Measurements from ENCODE around the gene ANKIB1.
"Not testable (repeated sequence)": the region's sequence is repeated elsewhere in the genome, so short reads cannot be mapped to it uniquely, and the experiment has no call there.

DNA sequence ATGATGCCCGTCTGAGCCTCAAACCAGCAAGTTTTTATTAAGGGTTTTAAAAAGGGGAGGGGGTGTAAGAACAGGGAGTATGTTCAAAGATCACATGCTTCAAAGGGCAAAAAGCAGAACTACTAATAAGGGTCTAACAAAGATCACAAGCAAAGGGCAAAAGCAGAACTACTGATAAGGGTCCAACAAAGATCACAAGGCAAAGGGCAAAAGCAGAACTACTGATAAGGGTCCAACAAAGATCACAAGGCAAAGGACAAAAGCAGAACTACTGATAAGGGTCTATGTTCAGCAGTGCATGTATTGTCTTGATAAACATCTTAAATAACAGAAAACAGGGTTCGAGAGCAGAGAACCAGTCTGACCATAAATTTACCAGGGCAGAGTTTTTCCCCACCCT lies 196.9 kb downstream of the ANKIB1 start:
- not testable (repeated sequence) for TF ChIP-seq EZH2 (IDR thresholded peaks at IDR 0.05; ENCODE audit: insufficient read depth, poor library complexity, severe bottlenecking); EZH2phosphoT487 (IDR thresholded peaks at IDR 0.05; ENCODE audit: insufficient read depth, low read depth)
